ENCODE measurements around the gene GUCD1.

DNA sequence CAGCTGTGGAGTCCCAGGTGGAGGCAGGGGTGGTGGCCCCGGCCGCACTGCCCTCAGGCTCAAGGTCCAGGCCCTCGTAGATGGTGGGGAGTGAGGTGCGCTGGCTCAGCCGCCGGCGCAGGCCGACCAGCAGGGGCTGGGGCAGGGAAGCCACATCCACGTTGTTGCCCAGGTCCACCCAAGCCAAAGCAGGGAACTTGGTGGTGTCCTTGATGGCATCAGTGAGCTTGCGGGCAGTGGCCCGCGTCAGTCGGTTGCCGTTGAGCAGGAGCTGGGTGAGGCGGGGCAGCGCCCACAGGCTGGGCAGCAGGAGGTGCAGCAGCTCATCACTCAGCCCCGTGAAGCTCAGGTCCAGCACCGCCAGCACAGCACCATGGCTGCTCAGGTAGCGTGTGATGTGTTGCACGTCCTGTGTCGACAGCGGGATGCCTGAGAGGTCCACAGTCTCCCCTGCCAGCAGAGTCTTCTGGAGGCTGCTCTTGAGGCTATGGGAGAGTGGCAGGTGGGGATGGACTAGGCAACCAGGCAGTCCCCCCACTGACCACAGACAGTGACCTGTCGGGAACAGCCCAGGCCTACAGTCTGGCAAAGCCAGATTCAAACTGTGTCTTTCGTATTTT, 31.1 kb upstream of the GUCD1 start:
- TF ChIP-seq, protein P1, sequence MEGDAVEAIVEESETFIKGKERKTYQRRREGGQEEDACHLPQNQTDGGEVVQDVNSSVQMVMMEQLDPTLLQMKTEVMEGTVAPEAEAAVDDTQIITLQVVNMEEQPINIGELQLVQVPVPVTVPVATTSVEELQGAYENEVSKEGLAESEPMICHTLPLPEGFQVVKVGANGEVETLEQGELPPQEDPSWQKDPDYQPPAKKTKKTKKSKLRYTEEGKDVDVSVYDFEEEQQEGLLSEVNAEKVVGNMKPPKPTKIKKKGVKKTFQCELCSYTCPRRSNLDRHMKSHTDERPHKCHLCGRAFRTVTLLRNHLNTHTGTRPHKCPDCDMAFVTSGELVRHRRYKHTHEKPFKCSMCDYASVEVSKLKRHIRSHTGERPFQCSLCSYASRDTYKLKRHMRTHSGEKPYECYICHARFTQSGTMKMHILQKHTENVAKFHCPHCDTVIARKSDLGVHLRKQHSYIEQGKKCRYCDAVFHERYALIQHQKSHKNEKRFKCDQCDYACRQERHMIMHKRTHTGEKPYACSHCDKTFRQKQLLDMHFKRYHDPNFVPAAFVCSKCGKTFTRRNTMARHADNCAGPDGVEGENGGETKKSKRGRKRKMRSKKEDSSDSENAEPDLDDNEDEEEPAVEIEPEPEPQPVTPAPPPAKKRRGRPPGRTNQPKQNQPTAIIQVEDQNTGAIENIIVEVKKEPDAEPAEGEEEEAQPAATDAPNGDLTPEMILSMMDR (conservative IDR thresholded peaks at IDR 0.05; ENCODE audit: low read depth, low read length), result no peak
- no peak for TF ChIP-seq EZH2 (IDR thresholded peaks at IDR 0.05; ENCODE audit: low read length, unreplicated experiment)

All from PC-3 (cell line).